Raji (cell line): Measurements from ENCODE around the gene UNC79.

ENCODE experiments used
- POLR2A ChIP-seq: IDR thresholded peaks from 2 replicates; pipeline ENCODE4 v1.6.1; 2011; ENCODE audit warnings: low read depth, low read length, control low read depth; ENCODE audit not compliant: insufficient read depth

Gene UNC79

GRCh38 chr14:93591506-93591905, 160.8 kb downstream of the UNC79 start:
- no peak for TF ChIP-seq POLR2A

- TF ChIP-seq POLR2A: no peak
Observed at GRCh38 chr14:93592786-93593185, 162.0 kb downstream of the UNC79 start.

- no peak for TF ChIP-seq POLR2A
Observed at GRCh38 chr14:93606091-93606490, 175.4 kb downstream of the UNC79 start.

GRCh38 chr14:93619176-93619793, 188.5 kb downstream of the UNC79 start:
- no peak for TF ChIP-seq POLR2A

- no peak for TF ChIP-seq POLR2A
Observed at GRCh38 chr14:93628048-93628447, 197.3 kb downstream of the UNC79 start.

- TF ChIP-seq POLR2A: no peak
Observed at GRCh38 chr14:93629643-93630042, 198.9 kb downstream of the UNC79 start.

- TF ChIP-seq POLR2A: no peak
Observed at GRCh38 chr14:93638790-93639189, 208.1 kb downstream of the UNC79 start.

- no peak for TF ChIP-seq POLR2A
Observed at GRCh38 chr14:93643127-93643526, 212.4 kb downstream of the UNC79 start.

- TF ChIP-seq POLR2A: no peak
Observed at GRCh38 chr14:93643676-93644075, 212.9 kb downstream of the UNC79 start.

GRCh38 chr14:93645200-93645599, 214.5 kb downstream of the UNC79 start:
- TF ChIP-seq POLR2A: no peak

- TF ChIP-seq POLR2A: no peak
Observed at GRCh38 chr14:93648440-93649168, 217.9 kb downstream of the UNC79 start.

- no peak for TF ChIP-seq POLR2A
Observed at GRCh38 chr14:93654599-93654998, 223.9 kb downstream of the UNC79 start.

- TF ChIP-seq POLR2A: no peak
Observed at GRCh38 chr14:93655078-93655750, 224.5 kb downstream of the UNC79 start.

- TF ChIP-seq POLR2A: no peak
Observed at GRCh38 chr14:93657875-93658274, 227.1 kb downstream of the UNC79 start.

GRCh38 chr14:93663317-93663716, 232.6 kb downstream of the UNC79 start:
- no peak for TF ChIP-seq POLR2A

- TF ChIP-seq POLR2A: no peak
Observed at GRCh38 chr14:93665169-93665568, 234.4 kb downstream of the UNC79 start.
